Measurements from ENCODE around the gene ITSN1.
A peak's percentile ranks its signal among the peaks of the same experiment; 100 is the strongest.
"Not testable (repeated sequence)": the region's sequence is repeated elsewhere in the genome, so short reads cannot be mapped to it uniquely, and the experiment has no call there.

ITSN1 gene

DNA sequence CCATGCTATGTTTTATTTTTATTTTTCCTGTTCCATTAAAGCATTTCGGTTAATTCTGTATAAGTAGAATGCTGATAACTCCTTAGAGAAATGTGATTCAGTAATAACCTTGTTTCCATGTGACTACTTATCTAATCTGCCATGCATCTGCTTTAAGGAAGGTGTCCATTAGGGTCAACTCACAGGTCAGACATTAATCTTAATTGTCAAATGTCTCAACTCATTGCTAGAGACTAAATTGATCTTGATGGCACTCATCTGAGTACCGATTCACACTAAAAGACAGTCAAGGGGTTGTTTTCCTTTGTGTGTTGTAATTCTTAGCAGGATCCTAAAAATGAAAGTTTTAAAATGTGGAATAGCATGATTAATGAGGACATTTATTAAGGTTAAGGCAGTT is 41.8 kb downstream of the ITSN1 start:
- DNase-seq = no peak

DNA sequence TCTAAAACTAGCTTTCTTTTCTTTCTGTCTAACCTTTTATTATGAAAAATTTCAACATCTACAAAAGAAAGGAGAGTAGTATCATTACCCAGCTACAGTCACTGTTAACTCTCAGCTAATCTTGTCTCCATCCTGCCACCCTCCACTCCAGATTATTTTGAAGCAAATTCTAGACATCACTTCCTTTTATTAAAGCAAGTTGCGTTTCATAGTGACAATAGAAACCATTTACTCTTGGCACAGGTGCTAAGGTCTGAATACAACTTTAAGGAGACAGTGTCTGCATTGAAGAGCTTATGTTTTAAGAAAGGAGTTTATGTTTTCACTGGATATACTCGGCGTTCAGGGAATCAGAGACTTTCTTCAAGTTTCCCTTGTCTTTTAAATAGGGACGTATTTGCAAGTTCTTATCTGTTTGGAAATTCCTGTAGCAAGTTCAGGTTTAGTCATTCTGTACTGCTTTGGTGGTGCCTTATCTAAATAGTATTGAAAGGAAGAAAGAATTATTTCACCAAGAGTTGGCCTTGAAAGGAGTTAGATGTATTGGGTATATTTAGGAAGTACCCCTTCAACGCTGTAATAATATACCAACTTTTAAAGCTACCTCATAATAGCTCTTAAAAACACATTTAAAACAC is 42.7 kb downstream of the ITSN1 start:
- no peak for DNase-seq

DNA sequence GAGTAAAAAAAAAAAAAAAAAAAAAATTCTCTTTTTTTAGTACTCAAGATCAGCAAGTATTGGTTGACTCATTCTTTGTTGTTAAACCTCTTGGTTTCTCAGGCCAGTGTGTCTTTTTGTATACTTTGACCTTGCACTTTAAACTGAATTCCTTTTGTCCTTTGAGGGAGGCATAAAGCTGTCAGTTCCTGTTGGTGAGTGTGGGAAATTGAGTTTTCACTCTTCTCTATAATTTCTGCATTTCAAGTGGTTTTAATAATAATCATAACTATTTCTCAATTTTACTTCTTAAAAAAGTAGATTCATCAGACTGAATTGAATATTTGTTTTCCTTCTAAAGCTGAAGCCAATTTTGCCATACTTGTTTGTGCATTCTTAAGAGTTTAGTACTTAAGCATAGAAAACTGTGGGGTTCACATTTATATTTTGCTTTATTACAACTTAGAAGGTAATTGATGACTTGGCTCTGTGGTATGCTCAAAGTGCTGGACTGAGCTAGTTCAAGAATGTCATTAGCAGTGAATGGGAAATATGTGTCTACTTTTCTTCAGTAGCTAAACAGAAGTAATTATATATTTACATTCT is 43.4 kb downstream of the ITSN1 start:
- no peak for DNase-seq

DNA sequence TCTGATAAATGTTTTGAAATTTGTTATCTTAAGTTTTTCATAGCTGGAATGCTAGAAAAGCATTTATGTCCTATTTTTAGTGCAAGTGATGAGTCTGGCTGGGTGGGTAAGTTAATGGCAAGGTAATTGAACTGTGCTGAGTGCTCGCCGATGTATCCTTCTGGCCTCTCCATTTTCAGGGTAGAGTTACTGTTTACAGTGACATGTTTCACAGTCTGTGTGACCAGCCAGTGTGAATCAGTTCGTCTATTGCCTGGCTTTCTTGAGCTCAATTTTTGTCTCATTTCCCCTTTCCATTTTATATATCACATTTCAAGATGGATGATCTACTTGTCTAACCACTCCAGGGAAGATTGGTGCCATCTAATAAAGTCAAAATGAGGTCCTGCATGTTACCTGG is 44.1 kb downstream of the ITSN1 start:
- DNase-seq = peak; percentile 19

DNA sequence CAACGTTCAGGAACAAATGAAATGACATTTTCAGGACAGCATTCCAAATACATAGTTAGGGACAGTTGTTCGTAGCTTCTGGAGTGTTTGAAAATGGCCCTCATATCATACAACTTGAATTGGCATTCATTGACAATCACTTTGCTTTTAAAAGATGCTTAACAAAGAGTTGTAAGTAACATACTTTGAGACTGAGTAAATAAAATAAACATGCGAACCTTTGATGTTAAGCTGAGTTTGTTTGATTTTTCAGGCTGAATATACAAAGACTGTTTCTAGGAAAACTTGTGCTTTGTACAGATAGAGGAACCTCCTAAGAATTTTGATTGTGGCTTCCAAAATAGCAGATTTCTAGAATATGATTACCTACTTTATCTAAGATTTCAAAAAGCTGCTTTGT is 45.3 kb downstream of the ITSN1 start:
- DNase-seq = no peak

DNA sequence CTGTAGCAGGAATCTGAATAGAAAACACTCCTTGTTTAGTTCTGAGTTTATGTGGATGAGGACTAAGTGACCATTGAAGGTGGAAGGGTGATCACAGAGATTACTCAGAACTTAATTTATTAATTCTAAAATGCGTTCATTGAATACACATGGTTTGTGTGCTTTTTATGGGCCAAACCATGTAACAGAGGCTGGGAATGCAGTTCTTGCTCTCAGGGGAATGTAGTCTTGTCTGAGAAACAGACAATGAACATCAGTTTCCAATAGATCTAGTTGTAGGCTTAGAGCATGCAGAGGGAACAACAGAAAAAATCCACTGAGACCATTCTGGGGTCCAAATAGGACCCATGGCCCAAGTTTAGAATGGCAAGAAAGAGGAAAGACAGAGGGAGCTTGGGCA is 46.1 kb downstream of the ITSN1 start:
- DNase-seq = no peak

DNA sequence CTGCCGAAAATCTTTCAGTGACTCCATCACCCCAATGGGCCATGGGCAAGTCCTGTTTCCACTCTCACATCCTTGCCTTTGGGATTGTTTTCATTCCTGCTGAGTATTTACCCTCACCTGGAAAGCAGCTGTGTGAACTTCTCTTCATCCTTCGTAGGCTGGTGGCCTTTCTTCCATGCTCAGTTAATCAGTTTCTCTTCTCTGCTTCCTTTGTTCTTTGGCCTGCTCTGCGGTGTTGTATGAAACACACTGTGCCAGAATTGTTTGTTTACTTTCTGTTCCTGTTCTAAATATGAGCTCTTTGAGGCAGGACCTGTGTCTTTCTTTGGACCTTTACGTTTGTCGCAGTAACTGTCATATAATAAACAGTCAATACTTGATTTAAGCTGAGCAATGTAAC is 48.6 kb downstream of the ITSN1 start:
- no peak for DNase-seq

DNA sequence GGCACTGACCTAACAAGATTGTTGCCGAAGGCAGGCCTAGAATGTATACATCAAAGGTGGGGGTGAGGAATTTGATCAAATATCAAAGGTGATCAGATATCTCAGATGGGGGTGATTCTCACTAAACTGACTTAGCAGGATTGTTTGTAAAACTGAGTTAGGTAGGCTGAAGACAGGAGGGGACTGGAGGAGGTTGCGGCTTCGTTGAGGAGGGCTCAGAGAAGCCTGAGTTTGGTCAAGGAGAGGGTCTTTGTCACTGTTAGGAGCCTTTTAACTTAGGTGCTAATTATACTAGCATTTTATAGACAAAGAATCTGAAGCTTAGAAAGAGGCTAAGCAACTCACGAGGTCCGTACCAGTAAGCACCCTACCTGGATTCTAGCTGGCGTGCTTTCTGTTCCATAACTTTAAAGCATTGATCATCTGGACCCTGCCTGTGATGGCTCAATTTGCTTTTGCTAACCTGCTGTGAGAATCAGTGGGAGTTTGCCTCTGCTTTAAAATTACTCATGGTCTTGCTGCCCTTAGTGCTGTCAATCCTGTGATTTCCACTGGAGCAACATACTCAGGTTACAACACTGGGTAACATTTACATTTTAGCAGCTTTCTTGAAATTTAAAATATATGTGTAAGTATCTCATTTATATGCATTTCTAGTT is 49.8 kb downstream of the ITSN1 start:
- peak; percentile 56 for DNase-seq

DNA sequence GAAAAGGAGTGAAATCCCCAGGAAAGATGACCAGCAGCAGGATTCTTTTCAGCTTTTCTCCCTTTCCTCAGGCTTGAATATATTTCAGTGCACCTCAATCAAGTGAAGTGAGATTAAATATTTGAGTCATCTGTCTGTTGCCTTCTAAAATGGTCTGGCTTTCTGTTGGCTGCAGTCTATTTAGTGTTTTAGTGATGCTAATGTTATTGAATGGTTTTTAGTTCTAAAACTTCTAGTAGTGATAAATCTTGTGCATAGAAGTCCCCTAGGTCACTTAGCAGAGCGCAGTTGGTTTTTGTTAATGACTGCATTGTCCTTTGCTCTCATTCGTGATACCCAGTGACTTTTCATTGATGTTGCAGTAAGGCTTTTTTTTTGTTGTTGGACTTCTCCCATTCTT is 53.5 kb downstream of the ITSN1 start:
- DNase-seq = no peak

DNA sequence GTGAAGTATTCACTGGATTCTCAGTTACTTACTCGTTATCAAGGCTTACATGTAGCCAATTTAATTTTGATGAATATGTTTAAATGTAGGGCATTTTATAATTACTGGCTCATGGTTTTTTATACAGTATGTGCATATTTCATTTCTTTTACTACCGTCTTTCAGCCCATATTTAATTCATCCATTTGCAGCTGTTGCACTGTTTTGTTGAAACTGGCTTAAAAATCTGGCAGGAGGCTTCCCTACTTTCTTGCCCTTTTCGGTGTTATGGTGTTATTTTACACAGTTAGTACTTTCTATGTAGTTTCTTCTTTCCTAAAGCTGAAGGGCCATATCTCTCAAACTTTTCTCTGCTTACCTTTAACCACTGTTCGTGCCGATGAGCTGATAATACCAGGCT is 54.2 kb downstream of the ITSN1 start:
- DNase-seq = no peak

DNA sequence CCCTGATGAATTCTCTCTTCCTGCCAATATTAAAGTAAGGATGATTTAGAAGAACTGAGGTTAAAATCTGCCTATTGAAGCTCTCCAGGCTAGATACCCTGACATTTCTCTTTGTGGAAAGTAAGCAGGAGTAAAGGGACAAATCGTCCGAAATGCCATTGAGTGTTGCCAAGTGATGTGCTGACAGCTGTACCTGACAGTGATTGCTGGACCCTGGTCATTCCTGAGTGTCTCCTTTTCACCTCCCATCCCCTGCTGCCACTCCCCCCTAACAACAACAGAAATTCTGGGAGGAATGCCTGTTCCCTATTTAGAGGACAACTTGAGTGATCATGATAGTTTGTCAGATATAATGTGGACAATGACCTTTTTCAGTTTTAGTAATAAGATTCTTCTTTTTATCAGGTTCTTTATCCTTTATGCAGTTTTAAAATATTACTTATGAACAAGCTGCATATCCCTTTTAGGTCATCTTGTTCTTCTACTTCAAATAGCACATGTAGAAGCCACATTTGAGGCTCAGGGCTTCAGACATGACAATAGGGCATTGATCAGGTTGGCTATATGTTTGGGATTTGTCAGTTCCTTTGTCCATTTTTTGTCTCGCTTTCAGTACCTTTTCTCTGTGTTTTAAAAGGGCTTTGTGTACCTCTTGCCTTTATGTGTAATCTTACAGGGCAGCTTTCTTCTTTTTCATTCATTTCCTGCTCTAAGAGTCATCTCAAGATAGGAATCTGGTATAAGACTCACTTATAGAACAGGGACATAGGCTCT is 56.0 kb downstream of the ITSN1 start:
- DNase-seq = no peak

DNA sequence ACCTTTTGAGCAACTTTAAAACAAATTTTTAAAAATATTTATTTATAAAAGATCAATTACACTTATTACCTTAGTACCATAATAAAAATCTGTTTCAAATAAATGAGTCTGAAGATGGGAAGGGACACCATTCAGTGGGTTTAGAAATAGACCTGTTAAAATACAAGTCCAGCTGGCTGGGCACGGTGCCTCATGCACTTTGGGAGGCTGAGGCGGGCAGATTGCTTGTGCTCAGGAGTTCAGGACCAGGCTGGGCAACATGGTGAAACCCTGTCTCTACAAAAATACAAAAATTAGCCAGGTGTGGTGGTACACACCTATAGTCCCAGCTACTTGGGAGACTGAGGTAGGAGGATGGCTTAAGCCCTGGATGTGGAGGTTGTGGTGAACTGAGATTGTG is 57.0 kb downstream of the ITSN1 start:
- DNase-seq = no peak

DNA sequence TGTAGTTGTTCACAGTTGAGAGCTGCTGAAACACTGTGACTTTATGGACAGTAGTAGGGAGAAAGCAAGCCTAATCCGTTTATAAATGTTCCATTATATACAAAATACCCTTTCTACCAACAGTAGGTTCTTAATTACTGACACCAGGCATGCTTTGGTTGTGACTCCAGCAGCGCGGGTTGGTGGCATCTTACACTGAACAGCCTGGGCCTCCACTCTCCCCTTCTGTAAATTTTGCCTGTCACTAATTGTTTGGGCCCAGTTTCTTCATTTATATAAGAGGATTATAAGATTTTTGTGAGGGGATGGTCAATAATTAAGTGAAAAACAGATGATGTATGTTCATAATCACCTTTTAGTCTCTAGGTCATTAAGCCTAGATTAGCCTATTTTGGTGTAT is 58.2 kb downstream of the ITSN1 start:
- no peak for DNase-seq

DNA sequence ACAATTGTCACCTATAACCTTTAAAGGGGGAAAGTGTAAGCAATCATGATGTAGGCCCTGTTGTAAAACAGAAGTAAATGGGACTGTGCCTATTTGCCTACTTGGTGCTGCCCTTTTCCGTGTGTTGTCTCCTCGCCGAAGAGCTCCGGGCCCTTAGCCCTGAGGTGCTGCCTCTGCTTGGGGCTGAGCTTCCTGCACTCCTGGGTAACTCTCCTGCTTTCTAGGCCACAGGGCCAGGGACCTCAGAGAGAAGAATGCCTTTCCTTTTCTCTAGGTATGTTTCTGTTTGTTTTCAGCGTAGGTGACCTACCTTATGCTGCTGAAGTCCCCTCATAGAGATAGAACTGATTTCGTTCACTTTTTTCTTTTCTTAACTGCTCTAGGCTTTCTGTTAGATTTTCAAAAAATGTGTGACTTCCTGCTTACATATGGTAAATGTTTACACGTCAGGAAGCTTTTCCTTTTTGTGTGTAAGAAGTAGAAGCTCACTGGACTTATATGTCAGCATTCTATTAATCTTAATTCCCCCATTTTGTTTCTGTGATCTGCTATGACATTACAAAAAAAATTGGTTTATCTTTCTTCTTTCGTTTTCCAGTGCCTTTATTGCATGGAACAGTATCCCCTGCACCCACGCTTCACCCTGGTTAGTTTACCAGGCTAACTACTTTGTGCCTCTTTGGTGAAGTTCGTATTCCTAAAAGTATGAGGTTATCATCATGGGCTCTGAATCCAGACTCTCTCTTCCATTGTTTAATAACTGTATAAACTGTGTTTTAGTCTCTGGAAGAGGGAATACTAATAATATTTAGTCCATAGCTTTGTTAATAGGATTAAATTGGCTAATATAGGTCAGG is 61.7 kb downstream of the ITSN1 start:
- no peak for DNase-seq

DNA sequence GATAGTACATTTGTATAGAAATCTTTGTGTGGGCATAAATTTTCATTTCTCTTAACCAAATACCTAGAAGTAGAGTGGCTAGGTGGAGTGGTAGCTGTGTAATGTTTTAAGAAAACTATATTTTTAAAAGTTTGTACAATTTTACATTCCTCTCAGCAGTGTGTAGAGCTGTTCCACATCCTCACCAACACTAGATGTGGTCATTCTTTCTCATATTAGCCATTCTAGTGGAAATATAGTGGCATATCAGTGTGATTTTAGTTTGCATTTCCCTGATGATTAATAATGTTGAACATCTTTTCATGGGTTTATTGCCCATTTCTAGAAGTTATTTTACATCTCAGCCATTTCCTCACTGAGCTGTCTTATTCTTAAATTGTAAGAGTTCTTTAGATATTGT is 65.5 kb downstream of the ITSN1 start:
- no peak for DNase-seq

DNA sequence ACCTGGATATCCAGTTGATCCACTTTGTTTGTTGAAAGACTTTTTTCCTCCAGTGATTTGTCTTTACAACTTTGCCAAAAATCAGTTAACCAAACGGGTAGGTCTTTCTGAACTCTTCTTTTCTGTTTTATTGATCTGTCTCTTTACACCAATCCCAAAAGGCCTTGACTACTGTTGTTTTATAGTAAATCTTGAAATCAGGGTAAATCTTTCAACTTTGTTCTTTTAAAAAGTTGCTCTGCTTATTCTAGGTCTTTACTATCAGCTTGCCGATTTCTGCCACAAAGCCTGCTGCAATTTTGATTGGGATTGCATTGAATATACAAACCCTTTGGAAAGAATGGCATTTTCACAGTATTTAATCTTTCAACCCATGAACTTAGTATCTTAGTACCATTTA is 66.6 kb downstream of the ITSN1 start:
- no peak for DNase-seq

DNA sequence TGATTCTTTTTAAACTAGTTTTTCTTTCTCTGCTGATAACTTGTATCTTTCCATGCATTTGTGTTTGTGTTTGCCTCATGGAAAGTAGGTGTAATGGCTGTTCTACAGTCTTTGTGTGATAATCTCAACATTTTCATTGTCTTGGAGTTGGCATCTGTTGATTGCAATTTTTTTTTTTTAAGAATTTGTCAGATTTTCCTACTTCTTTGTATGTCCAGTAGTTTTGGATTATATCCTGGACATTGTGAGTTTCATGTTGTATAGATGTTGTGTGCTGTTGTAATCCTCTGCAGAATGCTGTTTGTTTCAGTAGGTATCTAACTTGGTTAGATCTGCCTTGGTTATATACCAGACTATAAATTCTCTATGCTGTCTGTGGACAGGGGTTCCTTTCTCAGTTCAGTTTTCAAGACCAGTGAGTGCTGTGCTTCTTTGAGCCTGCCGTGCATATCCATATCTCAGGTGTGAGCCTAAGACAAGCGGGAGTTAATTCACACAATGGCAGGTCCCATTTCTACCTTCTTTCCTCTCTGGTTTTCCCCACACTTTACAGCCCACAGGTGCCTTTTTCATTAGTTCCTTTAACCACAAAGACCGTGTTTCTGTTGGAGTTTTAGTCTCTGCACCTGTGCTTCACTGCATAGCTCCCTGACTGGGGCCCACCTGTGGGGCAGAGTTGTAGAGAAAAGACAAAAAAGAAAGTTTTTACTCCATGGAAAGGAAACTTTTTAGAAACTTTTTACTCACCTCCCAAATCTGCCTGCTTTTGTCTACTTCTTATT is 69.9 kb downstream of the ITSN1 start:
- DNase-seq = no peak

DNA sequence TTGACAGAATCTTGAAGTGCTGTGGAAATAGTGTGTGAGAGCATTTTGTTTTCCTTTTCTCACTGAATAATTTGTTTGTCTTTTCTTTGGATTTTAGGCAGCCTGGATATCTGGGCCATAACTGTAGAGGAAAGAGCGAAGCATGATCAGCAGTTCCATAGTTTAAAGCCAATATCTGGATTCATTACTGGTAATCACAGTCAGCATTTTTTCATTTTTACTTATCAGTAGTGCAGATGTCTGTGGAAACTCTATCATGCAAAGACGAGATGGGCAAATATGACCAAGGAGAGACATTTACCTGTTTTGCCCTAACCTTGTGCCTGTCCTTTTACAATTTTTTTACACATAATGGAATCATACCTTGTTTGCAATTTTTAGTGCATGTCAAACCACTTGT is 78.8 kb downstream of the ITSN1 start:
- DNase-seq = no peak

DNA sequence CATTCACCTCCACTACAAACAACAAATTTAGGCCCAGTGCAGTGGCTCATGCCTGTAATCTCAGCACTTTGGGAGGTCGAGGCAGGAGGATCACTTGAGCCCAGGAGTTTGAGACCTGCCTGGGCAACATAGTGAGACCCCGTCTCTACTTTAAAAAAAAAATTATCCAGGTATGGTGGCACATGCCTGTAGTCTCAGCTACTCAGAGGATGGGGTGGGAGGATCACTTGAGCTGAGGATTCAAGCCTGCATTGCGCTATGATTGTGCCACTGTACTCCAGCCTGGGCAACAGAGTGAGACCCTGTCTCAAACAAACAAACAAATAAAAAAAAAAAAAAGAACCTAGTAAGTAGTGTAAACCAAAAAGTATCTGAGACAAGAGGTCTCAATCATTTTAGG is 86.8 kb downstream of the ITSN1 start:
- not testable (repeated sequence) for DNase-seq

DNA sequence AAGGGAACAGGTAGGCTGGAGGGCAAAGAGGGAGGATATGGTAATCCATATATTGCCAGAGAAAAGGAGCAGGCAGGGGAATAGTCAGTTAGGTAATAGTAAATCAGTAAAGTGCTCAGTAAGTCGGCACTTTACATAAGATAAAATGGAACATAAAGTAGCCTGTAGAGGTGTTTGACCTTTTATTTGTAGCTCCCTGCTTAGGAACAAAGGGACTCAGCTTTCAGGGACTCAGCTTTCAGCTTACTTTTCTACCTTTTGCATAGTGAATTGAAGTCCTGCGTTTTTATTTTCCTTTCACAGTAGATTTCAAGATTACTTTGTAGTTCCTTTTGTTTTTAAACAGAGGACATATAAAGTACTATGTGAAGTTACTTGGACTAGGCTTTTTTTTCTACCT is 87.3 kb downstream of the ITSN1 start:
- no peak for DNase-seq

DNA sequence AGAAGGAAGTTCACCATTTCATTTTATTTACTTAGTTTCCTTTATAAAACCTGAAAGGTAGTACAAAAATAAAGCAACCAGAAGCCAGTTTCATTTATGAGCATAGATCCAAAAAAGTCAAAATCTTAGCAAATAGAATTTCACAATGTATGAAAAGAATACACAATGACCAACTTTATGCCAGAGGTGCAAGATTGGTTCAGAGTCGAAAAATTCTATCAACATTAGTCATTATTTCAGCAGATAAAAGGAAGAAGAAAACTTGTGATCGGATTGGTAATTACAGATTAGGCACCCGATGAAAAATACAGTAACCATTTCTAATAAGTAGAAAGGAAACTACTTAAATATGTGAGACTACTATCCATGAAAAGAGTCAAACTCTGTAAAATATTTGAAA is 89.1 kb downstream of the ITSN1 start:
- DNase-seq = no peak

DNA sequence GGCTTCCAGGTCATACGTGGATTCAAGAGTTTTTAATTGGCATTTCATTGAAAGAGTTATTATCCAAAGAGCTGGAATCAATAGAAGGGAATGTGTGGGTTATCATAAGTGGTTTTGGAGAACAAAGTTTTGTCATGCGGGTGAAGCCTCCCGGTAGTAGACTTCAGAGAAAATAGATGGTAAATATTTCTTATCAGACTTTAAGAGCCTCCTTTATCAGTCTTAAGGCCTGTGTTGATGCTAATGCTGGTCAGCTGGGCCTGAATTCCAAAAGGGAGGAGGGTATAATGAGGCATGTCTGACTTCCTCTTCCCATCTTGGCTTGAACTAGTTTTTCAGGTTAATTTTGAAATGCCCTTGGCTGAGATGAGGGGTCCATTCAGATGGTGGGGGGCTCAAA is 89.7 kb downstream of the ITSN1 start:
- no peak for DNase-seq
